DMS79 treated with DMSO at 0.1 percent for 48 hours (cell line): Measurements from ENCODE around the gene BICDL1.

Source experiments
- DNase-seq: peaks from one replicate; lab custom pipeline; 2025; lab: John Stamatoyannopoulos, UW

The BICDL1 gene

DNA sequence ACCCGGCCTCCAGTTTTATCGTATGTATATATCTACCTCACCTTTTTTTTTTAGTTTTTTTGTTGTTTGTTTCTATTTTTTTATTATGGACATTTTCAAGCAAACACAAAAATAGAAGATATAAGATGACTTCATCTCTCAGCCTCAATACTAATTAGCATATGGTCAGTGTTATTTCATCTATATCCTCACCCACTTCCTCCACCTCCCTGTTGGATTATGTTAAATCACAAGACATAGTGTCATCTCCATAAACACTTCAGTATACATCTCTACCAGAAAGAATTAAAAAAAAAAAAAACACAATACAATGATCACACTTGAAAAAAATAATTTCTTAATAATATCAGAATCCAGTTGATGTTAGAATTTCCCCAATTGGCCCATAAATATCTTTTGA is 92.6 kb downstream of the BICDL1 start:
- no peak for DNase-seq

DNA sequence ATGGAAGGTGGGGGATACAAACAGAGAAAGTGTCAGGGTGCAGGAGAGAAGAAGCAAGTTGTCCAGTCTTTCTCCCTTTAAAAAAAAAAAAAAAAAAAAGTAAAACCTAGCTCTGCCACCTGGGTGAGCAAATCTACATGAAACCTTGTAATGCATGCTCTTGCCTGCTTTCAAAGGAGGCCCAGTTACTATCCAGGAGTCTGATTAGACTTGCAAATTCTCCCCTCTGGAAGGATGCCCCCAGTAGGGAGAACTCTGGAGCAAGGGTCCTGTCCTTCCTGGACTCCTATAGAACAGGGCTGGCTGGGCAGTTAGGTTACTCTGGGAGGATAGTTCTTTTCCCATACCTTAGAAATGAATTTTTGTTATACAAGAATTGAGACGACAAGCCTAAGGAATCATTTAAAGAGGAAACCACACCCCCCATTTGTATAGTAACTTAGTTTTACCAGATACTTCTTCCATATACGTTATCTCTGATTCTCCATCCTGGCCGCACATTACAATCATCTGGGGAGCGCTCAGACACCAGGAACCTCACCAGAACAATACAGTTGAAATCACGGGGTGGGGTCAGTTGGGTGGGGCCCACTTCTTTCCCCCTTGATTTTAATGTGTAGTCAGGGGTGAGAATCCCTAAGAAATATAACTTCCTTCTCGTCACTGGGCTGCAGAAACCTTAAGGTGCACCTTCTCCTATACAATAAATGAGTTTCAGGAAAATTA is 97.0 kb downstream of the BICDL1 start:
- no peak for DNase-seq

- DNase-seq: peak; percentile 99
Observed at GRCh38 chr12:120086801-120087621, 98.0 kb downstream of the BICDL1 start.

GRCh38 chr12:120089105-120089504 is 100.1 kb downstream of the BICDL1 start:
- no peak for DNase-seq

DNA sequence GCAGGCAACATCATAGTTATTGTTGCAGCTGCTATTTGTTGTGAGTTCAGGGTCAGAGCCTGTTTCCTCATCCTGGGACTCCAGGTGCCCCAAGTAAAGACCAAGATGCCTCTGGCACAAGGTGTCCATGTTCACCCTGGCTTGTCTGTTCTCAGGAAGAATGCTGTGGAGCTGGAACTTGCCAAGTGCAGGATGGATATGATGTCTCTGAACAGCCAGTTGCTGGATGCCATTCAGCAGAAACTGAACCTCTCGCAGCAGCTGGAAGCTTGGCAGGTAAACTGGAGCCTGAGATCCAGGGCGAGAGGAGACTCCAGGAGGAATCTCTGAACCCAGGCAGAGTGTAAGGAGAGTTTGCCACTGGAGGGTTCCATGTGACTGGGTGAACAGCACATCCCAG is 100.8 kb downstream of the BICDL1 start:
- no peak for DNase-seq

- DNase-seq: no peak
Observed at GRCh38 chr12:120090206-120090605, 101.2 kb downstream of the BICDL1 start.

- DNase-seq: no peak
Observed at GRCh38 chr12:120090626-120091295, 101.7 kb downstream of the BICDL1 start.

GRCh38 chr12:120091371-120092090 is 102.5 kb downstream of the BICDL1 start:
- DNase-seq: peak; percentile 9

GRCh38 chr12:120092551-120093335 is 103.7 kb downstream of the BICDL1 start:
- DNase-seq: no peak

- DNase-seq: no peak
Observed at GRCh38 chr12:120093336-120093591, 104.2 kb downstream of the BICDL1 start.

- peak; percentile 18 for DNase-seq
Observed at GRCh38 chr12:120093592-120094355, 104.7 kb downstream of the BICDL1 start.

DNA sequence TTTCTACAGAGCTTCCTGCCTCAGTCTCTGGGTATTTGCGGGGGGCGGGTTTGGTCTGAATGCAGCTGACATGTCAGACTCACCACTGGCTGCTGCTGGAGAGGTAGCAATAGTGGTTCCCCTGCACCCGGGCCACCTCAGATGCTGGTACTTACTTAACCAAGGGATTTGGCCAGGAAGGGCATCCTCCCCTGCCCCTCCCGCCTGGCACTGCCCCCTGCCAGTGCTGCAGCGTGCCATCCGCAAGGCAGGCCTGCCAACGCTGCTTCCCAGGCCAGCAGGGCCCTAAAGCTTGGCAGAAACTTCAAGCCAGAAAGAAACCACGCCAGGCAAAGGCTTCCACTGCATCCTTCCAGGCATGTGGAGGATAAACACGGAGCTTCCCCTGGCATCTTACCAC is 105.4 kb downstream of the BICDL1 start:
- DNase-seq: no peak

- no peak for DNase-seq
Observed at GRCh38 chr12:120095331-120095730, 106.3 kb downstream of the BICDL1 start.

DNA sequence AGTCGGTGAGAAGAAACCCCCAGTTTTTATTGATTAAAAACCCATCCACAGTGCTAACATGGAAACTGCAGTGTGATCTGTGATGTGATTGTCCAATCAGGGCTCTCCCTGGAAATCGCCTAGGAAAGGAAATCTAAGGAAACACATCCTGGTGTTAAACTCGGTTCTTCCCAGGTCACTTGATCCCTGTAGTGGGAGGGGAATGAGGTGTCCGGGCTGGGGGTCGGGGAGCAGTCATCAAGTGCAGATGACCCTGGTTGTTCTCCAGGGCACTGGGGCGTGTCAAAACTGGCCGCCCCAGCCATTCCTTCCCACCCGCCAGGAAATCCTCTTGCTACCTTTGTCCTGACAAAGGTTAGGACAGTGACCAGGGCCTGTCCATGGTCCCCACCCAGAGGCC is 106.7 kb downstream of the BICDL1 start:
- no peak for DNase-seq

GRCh38 chr12:120096671-120097202 is 107.7 kb downstream of the BICDL1 start:
- no peak for DNase-seq

GRCh38 chr12:120098756-120099470 is 109.9 kb downstream of the BICDL1 start:
- no peak for DNase-seq

GRCh38 chr12:120099738-120100137 is 110.7 kb downstream of the BICDL1 start:
- no peak for DNase-seq

DNA sequence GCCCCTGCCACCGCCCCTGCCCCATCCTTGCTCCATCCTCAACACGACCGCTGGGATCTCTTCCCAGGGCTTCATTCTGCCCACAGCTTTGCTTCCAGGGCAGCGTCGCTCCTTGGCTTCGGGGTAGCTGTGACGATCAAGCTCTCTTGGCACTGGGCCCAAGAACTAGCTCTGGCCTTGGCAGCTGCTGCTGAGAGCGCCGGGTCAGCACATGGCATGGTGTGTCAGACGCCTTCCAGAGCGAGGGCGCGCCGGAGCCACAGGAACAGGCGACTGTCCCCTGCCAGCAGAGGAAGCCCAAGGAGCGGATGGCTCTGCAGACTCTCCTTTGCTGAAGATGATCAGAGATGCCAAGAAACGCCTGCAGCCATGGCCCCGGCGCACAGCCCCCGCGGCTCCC is 111.6 kb downstream of the BICDL1 start:
- DNase-seq: peak; percentile 89

DNA sequence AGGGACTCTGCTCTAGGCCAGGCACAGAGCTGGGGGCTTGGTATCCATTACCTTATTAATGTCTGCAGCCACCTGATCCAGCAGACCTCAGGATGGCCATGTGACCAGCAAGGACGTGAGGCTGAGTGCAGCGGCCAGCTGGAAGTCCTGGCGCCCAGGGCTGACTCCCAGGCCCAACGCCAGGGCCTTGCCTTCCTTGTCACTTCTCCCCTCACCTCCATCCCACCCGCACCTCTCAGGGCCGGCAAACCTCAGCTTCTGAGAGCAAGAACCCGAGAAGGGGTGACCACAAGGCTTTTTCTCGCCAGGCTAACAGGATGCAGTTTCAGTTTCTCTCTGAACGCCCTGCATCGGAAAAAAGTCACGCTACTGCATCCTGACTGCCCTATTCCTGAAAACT is 112.1 kb downstream of the BICDL1 start:
- peak; percentile 26 for DNase-seq

DNA sequence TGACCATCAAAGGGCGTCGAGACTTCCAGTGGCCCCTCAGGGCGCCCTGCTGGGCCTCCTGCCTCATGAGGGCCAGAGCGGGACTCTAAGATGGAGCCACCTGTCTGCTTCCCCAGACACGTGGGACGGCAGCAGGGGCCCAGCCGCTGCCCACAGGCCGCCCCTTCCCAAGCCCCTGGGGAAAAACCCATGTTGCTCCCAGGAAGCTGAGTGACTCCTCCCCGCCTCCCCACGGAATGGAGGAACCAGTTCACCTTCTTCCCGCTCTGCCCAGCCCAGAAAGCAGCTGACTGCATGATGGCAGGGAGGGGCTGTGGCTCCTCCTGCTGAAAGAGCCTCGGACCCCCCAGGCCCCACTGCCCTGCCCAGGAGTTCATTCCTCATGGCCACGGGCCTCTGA is 112.6 kb downstream of the BICDL1 start:
- DNase-seq: no peak
